Endometrium (tissue), 2 donors: ENCODE measurements around the gene RNF138.
"Not testable (repeated sequence)": the region's sequence is repeated elsewhere in the genome, so short reads cannot be mapped to it uniquely, and the experiment has no call there.

Experiments
- FAIRE-seq: peaks from 2 replicates; lab custom pipeline; 2012; peaks lifted over from hg19 to GRCh38; lab: Jason Lieb, UNC
- donor health status: control.
- donor health status: control.

RNF138 gene

GRCh38 chr18:32175265-32175664 is 83.6 kb downstream of the RNF138 start:
- FAIRE-seq: no peak

GRCh38 chr18:32176745-32177144 is 85.1 kb downstream of the RNF138 start:
- not testable (repeated sequence) for FAIRE-seq

- FAIRE-seq: no peak
These were observed 85.9 kb downstream of the RNF138 start for GRCh38 chr18:32177530-32177929.
